NCI-H226 (cell line): ENCODE results near the gene FGD5.

Experiments
- DNase-seq: peaks from one replicate; pipeline ENCODE4 v3.0.0-alpha.2; 2015

The FGD5 gene

DNA sequence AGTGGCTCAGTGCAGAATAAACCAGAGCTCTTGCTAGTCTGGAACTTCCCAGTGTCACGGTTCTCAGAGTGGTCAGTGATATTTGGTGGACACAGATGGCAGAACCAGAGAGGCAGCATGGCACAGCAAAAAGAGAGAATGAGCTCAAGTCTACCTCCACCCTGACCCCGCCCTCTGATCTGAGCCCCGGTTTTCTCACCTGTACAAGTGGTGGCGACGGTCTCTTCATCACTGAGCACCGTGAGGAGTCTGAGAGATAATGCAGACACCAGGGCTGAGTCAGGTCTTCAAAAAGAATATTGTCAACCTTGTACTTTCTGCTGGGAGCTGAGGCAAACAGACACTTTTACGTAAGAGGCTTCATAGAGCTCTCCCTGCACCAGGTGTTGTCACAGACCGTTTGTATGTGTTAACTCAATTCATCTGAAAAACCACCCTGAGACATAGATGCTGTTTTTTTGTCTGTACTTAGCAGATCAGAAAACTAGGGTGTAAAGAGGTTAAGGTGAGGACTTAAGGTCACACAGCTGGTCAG, 13.2 kb downstream of the FGD5 start:
- DNase-seq, result no peak

GRCh38 chr3:14832975-14833722, 14.4 kb downstream of the FGD5 start:
- no peak for DNase-seq

DNA sequence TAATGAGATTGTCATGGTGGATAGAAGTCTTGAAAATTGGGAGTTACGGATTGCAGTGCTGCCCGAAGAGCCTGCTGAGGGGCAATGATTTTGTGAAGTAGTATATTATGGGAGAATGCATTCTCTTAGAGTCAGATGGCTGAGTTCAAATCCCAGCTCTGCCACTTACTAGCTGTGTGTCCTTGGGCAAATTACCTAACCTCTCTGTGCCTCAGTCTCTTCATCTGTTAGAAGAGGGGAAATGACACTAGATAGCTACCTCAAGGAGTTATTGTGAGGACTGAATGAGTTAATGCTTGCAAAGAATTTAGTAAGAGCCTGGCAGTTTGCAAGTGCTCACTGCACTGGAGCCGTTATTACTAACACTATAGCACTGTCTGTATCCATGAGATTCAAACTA, 15.4 kb downstream of the FGD5 start:
- DNase-seq, result no peak

- no peak for DNase-seq
Measured at GRCh38 chr3:14834807-14835466, 16.2 kb downstream of the FGD5 start.

- no peak for DNase-seq
Measured at GRCh38 chr3:14836049-14836468, 17.3 kb downstream of the FGD5 start.

GRCh38 chr3:14837186-14837877, 18.6 kb downstream of the FGD5 start:
- no peak for DNase-seq

GRCh38 chr3:14837878-14838258, 19.1 kb downstream of the FGD5 start:
- DNase-seq, result no peak

- DNase-seq, result no peak
Measured at GRCh38 chr3:14839236-14839635, 20.5 kb downstream of the FGD5 start.

DNA sequence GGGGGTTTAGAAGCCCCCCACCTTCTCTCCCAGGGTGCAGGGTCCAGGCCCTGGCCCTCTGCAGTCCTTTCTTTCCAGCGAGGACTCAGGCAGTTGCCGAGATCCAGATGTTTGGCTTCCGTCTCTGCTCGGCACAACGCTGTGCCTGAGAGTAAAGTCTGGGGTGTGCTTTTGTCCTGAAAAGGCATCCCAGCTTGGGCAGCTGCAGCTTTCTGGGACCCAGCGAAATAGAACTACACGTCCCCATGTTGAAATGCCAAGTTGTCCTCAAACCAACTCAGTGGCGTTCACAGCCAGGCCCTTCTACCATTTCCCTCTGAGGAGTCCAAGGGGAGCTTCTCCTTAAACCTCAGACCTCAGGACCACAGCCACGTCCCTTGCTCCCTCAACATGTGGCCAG, 23.1 kb downstream of the FGD5 start:
- no peak for DNase-seq

DNA sequence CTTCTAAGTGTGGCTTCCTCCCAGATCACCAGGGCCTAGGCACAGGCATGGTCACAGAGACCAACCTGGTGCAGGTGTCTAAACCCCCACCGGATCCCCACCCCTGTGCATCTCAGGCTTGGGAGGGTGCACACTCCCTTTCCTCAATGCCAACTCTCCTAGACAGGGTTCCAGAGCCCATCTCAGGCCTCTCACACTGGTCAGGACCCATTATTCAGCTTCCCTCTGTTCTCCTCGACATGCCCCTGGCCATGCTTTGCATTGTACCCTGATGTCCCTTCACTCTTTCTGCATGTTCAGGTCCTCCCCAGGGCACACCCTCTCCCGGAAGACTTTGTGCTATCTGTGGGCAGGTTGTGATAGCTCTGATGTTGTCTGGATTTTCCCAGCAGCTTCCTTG, 23.5 kb downstream of the FGD5 start:
- no peak for DNase-seq

DNA sequence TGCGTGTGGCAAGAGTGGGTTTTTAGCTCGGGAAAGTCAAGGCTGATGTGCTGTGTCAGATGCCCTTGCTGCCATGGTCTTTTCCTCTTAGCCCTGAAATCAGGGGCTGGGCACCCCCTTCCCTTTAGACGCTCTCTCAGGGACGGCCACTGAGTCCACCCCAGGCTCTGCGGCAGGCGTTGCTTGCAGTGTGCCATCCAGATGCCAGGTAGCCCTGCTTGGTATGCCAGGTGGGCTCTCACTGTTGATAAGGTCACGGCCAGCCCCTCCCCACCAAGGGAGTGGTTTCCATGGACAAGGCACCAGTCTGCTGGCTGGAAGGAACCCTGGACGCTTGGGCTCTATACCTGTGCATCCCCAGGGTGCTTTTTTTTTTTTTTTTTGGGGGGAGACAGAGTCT, 24.6 kb downstream of the FGD5 start:
- no peak for DNase-seq

DNA sequence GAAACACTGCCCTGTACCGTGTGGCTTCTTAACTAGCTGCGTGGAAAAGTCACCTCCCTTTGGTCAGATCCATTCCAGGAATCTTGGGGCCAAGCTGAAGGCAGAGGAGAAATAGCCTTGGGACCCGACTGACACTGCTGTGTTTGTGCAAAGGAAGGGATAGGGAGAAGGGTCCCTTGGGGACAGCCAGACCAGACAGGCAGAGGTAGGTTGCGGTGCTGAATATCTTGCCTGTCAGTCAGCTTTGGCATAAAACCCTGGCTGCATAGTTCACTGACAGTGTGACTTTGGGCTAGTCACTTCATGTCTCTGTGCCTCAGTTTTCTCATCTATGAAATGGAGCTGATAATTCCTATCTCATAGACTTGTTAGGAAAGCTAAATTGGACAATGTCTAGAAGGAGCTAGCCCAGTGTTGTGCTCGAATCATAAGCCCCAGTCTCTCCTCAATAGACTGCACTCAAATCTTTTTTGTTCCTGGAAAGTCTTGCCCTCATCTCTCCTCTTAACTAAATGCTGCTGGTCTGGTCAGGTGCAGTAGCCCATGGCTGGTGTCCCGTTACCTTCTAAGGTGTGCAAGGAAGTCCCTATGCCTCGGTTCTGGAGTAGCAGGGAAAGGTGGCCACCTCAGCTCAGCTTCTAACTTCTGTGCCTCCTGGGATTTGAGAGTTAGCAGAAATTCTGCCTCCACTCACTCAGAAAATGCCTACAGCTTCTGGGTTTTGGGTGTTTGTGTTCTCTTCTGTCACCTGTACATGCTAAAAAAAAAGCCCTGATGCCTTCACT, 25.8 kb downstream of the FGD5 start:
- DNase-seq, result no peak

DNA sequence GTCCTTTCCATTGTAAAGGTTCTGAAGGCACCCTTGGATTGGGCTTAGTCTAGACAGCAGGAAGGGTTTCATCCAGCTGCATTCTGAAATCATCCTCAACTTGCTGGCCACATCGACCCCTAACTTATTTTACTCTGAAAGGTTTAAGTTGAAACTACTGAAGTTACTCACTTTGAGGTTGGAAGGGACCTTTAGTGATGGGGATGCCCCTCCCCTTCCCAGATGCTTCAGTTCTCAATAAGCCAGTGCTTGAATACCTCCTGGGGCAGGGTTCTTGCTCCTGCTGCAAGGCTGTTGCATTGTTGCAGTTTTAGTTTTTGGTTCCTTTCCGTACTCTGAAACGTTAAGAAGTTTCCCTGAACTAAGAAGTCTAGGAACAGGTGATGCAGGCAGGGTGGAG, 26.4 kb downstream of the FGD5 start:
- no peak for DNase-seq

- DNase-seq, result no peak
Measured at GRCh38 chr3:14845826-14846225, 27.1 kb downstream of the FGD5 start.

- DNase-seq, result no peak
Measured at GRCh38 chr3:14846226-14846880, 27.6 kb downstream of the FGD5 start.

DNA sequence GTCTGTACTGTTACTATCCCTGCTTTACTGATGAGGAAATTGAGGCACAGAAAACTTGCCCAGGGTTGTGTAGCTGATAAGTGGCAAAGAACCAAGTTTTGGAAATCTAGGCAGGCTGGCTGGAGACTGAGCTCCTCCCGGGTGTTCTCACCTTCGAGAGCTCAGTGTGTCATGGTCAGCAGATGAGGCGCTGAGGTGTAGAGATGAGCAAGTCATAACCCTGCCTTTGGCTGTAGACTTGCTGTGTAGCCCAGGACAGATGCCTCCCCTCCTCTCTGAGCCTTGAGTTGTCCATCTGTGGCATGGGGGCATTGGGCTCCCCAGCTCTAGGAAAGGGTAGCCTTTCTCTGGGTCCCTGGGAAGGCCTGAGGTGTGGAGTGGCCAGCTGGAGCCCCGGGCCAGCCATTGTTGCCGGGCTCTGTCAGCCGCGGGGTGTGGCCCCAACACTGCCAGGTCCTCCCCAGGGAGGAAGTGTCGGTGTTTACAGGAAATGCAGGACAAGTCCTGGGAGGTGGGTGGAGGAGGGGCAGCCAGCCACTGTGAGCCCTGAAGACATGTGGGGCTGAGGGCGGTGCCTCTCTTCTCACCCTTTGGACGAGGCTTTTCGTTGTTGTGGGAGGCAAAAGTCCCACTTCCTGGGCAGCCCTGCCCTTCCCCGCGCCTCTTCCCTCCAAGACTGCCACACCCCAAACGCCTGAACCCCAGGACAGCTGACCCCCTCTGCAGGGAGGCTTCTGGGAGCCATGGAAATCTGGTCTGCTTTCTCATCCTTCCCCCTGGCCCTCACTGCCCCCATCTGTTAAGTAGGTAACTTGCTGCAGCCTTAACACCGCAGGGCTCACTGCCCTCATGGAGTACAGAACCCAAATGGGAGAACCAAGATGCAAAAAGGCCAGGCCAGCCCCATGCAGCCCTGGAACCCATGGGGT, 29.1 kb downstream of the FGD5 start:
- no peak for DNase-seq

GRCh38 chr3:14848906-14849305, 30.1 kb downstream of the FGD5 start:
- DNase-seq, result no peak

DNA sequence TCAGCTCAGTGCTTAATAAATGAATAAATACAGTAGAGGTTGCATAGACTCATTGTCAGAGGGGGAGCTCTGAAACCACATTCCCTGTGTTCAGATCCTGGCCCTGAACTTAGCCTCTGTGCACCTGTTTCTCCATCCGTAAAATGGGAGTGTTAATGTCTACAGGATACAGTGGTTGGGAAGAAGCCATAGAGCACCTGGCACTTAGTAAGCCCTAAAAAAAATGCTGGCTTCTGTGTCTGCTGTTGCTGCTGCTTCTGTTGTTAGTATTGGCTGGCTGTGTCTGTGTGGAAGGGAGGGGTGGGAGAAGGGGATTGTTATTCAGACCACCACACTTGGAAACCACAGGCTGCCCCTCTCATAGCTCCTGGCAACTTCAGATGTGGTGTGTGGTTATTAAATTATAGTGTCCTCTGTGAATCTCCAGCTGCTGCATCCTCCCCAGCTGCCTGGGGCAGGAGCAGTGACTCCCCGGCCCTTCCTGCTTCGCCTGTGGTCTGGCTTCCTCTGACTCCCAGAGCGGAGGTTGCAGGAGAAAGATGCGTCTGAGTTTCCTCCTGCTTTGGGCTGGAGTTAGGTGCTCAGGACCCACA, 31.0 kb downstream of the FGD5 start:
- no peak for DNase-seq

GRCh38 chr3:14852058-14852594, 33.4 kb downstream of the FGD5 start:
- DNase-seq, result no peak

- no peak for DNase-seq
Measured at GRCh38 chr3:14852717-14853116, 34.0 kb downstream of the FGD5 start.
